NCI-H82 treated with DMSO at 0.1 percent for 48 hours (cell line): ENCODE data around the gene DECR2.
"Not testable (repeated sequence)": the region's sequence is repeated elsewhere in the genome, so short reads cannot be mapped to it uniquely, and the experiment has no call there.

Experiments used
- DNase-seq: peaks from one replicate; lab custom pipeline; 2025; ENCODE audit not compliant: unreplicated experiment; lab: John Stamatoyannopoulos, UW

Gene DECR2

GRCh38 chr16:366476-366875 is 35.2 kb upstream of the DECR2 start:
- DNase-seq: no peak

- DNase-seq: no peak
Measured at GRCh38 chr16:367333-367903, 34.3 kb upstream of the DECR2 start.

GRCh38 chr16:368388-369158 is 33.1 kb upstream of the DECR2 start:
- no peak for DNase-seq

- no peak for DNase-seq
Measured at GRCh38 chr16:369275-369865, 32.3 kb upstream of the DECR2 start.

- no peak for DNase-seq
Measured at GRCh38 chr16:369866-370436, 31.7 kb upstream of the DECR2 start.

- DNase-seq: peak; percentile 87
Measured at GRCh38 chr16:370443-370842, 31.2 kb upstream of the DECR2 start, which contains the start of gene MRPL28. Gene MRPL28 (minus strand): TSS chr16:370538. CDS start chr16:370218, 320 bp downstream.

- DNase-seq: no peak
Measured at GRCh38 chr16:370979-371514, 30.6 kb upstream of the DECR2 start.

- DNase-seq: no peak
Measured at GRCh38 chr16:371515-372301, 30.0 kb upstream of the DECR2 start.

GRCh38 chr16:372302-372983 is 29.2 kb upstream of the DECR2 start:
- DNase-seq: no peak

GRCh38 chr16:373020-373598 is 28.6 kb upstream of the DECR2 start:
- no peak for DNase-seq

GRCh38 chr16:373848-374615 is 27.7 kb upstream of the DECR2 start:
- DNase-seq: no peak

- no peak for DNase-seq
Measured at GRCh38 chr16:374616-374926, 27.1 kb upstream of the DECR2 start.

GRCh38 chr16:375212-375611 is 26.5 kb upstream of the DECR2 start:
- no peak for DNase-seq

GRCh38 chr16:375927-376816 is 25.5 kb upstream of the DECR2 start:
- DNase-seq: no peak

- DNase-seq: no peak
Measured at GRCh38 chr16:376817-377418, 24.8 kb upstream of the DECR2 start.

- no peak for DNase-seq
Measured at GRCh38 chr16:377419-377951, 24.2 kb upstream of the DECR2 start.

- DNase-seq: not testable (repeated sequence)
Measured at GRCh38 chr16:378113-378820, 23.4 kb upstream of the DECR2 start.
